HCT116 (cell line): ENCODE results near the gene CYB5D1. TPM values are rescaled to one million over a fixed set of nuclear protein-coding genes. Genes with fewer than 3 reads are reported as not detected.

ENCODE experiments used
- ATAC-seq: fragments of 200-7000 bp; cut with Tn5 transposase; 2 replicates; pipeline ENCODE4 v1.9.1; 2020; ENCODE audit warnings: mild to moderate bottlenecking, moderate library complexity
- BruUV-seq: library from RNA; stranded (reverse); fragments of 400-500 nt; replicated peaks from 2 replicates; lab custom pipeline; 2021; lab: Mats Ljungman, UMichigan
- CTCF ChIA-PET: fragments of 300-600 bp; sonication (Branson Sonifier 250); formaldehyde crosslinking; loops from one replicate; lab custom pipeline; 2021; ENCODE audit warnings: antibody characterized with exemption; lab: Charles Lee
- POLR2A ChIA-PET: fragments of 300-600, 350-600 bp; sonication (Branson Sonifier 250); formaldehyde crosslinking; loops from one replicate; lab custom pipeline; 2021; ENCODE audit warnings: antibody characterized with exemption; lab: Charles Lee
- RAD21 ChIA-PET, 2 experiments: fragments of 300-600 bp; sonication (Branson Sonifier 250); formaldehyde crosslinking; loops; one replicate each; lab custom pipeline; 2023; ENCODE audit warnings: low total read pairs in 2 of 2; ENCODE audit not compliant: uncharacterized antibody in 2 of 2, unreplicated experiment in 2 of 2, low non-redundant PET in 1 of 2; lab: Charles Lee
- DNase-seq: peaks from one replicate; pipeline ENCODE4 v3.0.0-alpha.2; 2010; ENCODE audit warnings: low read depth, low spot score
- H2AFZ ChIP-seq: fragments of 200-600 bp; shearing (Covaris generic), sonication (generic); 2 replicates; pipeline ENCODE4 v1.6.1; 2017; ENCODE audit warnings: low read depth, mixed run types, mixed read lengths, antibody characterized with exemption, low read length; ENCODE audit not compliant: poor library complexity, severe bottlenecking
- H3K27ac ChIP-seq: 2 replicates; pipeline ENCODE4 v1.5.1; 2012; ENCODE audit warnings: low read depth, low read length
- H3K27me3 ChIP-seq: fragments of 200-600 bp; sonication (generic); 2 replicates; pipeline ENCODE4 v1.6.1; 2016; ENCODE audit warnings: mixed run types, low read length, mixed read lengths; ENCODE audit not compliant: insufficient read depth
- H3K36me3 ChIP-seq, 2 experiments: fragments of 200-500 bp in 1 of 2; fragments of 200-600 bp in 1 of 2; sonication (Bioruptor generic) in 1 of 2; sonication (generic) in 1 of 2; 2 replicates each; pipeline versions ENCODE4 v1.5.1 to v1.6.1; 2014 to 2016; ENCODE audit warnings: low read length in 2 of 2, inconsistent platforms in 1 of 2, mixed read lengths in 1 of 2, mixed run types in 1 of 2; ENCODE audit not compliant: insufficient read depth in 2 of 2, control insufficient read depth in 1 of 2
- H3K4me1 ChIP-seq, 2 experiments: fragments of 200-600 bp in 1 of 2; sonication (generic) in 1 of 2; 2 replicates each; pipeline versions ENCODE4 v1.5.1 to v1.6.1; 2012 to 2017; ENCODE audit warnings: low read length in 2 of 2, inconsistent platforms in 1 of 2, mild to moderate bottlenecking in 1 of 2, mixed read lengths in 1 of 2, mixed run types in 1 of 2, moderate library complexity in 1 of 2; ENCODE audit not compliant: insufficient read depth in 2 of 2, control insufficient read depth in 1 of 2
- H3K4me2 ChIP-seq: fragments of 200-600 bp; sonication (generic); 2 replicates; pipeline ENCODE4 v1.6.1; 2017; ENCODE audit warnings: mixed run types, low read length, mixed read lengths
- H3K4me3 ChIP-seq, 2 experiments: fragments of 200-600 bp in 1 of 2; sonication (generic) in 1 of 2; replicated peaks in 1 of 2; 2 replicates each; pipeline ENCODE4 v1.5.1; 2011 to 2016; ENCODE audit warnings: low read length in 2 of 2, control low read depth in 1 of 2, low read depth in 1 of 2, mild to moderate bottlenecking in 1 of 2, mixed read lengths in 1 of 2, mixed run types in 1 of 2
- H3K79me2 ChIP-seq: fragments of 200-600 bp; sonication (generic); 2 replicates; pipeline ENCODE4 v1.6.1; 2017; ENCODE audit warnings: mild to moderate bottlenecking, mixed run types, low read length, moderate library complexity, mixed read lengths; ENCODE audit not compliant: insufficient read depth
- H3K9ac ChIP-seq: fragments of 200-600 bp; sonication (generic); 2 replicates; pipeline ENCODE4 v1.6.1; 2016; ENCODE audit warnings: low read length, mixed read lengths
- H3K9me2 ChIP-seq: fragments of 200-600 bp; sonication (generic), shearing (Covaris generic); 2 replicates; pipeline ENCODE4 v1.6.1; 2017; ENCODE audit warnings: mixed run types, mild to moderate bottlenecking, moderate library complexity; ENCODE audit not compliant: insufficient read depth
- H3K9me3 ChIP-seq, 2 experiments: fragments of 200-500 bp in 1 of 2; fragments of 200-600 bp in 1 of 2; sonication (Bioruptor generic) in 1 of 2; sonication (generic) in 1 of 2; 2 replicates each; pipeline ENCODE4 v1.6.1; 2014 to 2017; ENCODE audit warnings: low read length in 2 of 2, mixed read lengths in 2 of 2, inconsistent platforms in 1 of 2, low read depth in 1 of 2, mild to moderate bottlenecking in 1 of 2, mixed run types in 1 of 2, moderate library complexity in 1 of 2; ENCODE audit not compliant: control insufficient read depth in 1 of 2, insufficient read depth in 1 of 2
- H4K20me1 ChIP-seq: fragments of 200-600 bp; sonication (generic), shearing (Covaris generic); 2 replicates; pipeline ENCODE4 v1.6.1; 2017; ENCODE audit warnings: mixed run types, mild to moderate bottlenecking, moderate library complexity; ENCODE audit not compliant: insufficient read depth
- CEBPB ChIP-seq: IDR thresholded peaks from 2 replicates; pipeline ENCODE4 v1.6.1; 2012; ENCODE audit warnings: low read depth
- EGR1 ChIP-seq: IDR thresholded peaks from 2 replicates; pipeline ENCODE4 v1.6.1; 2012; ENCODE audit warnings: low read depth
- ELF1 ChIP-seq: IDR thresholded peaks from 2 replicates; pipeline ENCODE4 v1.6.1; 2012; ENCODE audit warnings: low read depth, borderline replicate concordance
- EZH2 ChIP-seq: fragments of 200-600 bp; sonication (generic); IDR thresholded peaks from 2 replicates; pipeline ENCODE4 v1.6.1; 2017; ENCODE audit warnings: antibody characterized with exemption, mixed run types
- EZH2phosphoT487 ChIP-seq: fragments of 200-600 bp; IDR thresholded peaks from 2 replicates; pipeline ENCODE4 v1.6.1; 2018; ENCODE audit warnings: antibody characterized with exemption, borderline replicate concordance
- FOSL1 ChIP-seq: IDR thresholded peaks from 2 replicates; pipeline ENCODE4 v1.6.1; 2012; ENCODE audit warnings: low read depth
- JUND ChIP-seq: IDR thresholded peaks from 2 replicates; pipeline ENCODE4 v1.6.1; 2012
- POLR2A ChIP-seq: IDR thresholded peaks from 2 replicates; pipeline ENCODE4 v1.7.0; 2011; ENCODE audit warnings: borderline replicate concordance; ENCODE audit not compliant: insufficient read depth, insufficient read length; ENCODE audit errors: extremely low read depth
- POLR2AphosphoS5 ChIP-seq: IDR thresholded peaks from 2 replicates; pipeline ENCODE4 v1.6.1; 2011; ENCODE audit warnings: mild to moderate bottlenecking, low read depth, low read length, moderate library complexity
- REST ChIP-seq: IDR thresholded peaks from 2 replicates; pipeline ENCODE4 v1.6.1; 2012; ENCODE audit warnings: low read depth
- TCF7L2 ChIP-seq: IDR thresholded peaks from 2 replicates; pipeline ENCODE4 v1.7.0; 2011; ENCODE audit warnings: borderline replicate concordance, inconsistent platforms; ENCODE audit not compliant: insufficient read depth, insufficient read length; ENCODE audit errors: extremely low read depth
- YY1 ChIP-seq: IDR thresholded peaks from 2 replicates; pipeline ENCODE4 v1.6.1; 2011; ENCODE audit warnings: low read length, low read depth, moderate library complexity, mild to moderate bottlenecking; ENCODE audit not compliant: insufficient replicate concordance; ENCODE audit errors: extremely low read depth
- ZNF274 ChIP-seq: fragments of 200-500 bp; sonication (Bioruptor generic); IDR thresholded peaks from 2 replicates; pipeline ENCODE4 v1.6.1; 2014; ENCODE audit warnings: mild to moderate bottlenecking, low read depth, low read length, inconsistent platforms
- intact Hi-C: fragments of 100-400 bp; cut with micrococcal nuclease; formaldehyde crosslinking; loops from 2 replicates; pipeline ENCODE4 v1.10.0; 2022
- total RNA-seq: library from RNA; stranded (reverse); gene quantifications from one replicate; pipeline ENCODE4 v1.2.1, GENCODE V29; 2021; ENCODE audit not compliant: unreplicated experiment
- TF ChIP-seq, protein P1 (sequence below): IDR thresholded peaks from 2 replicates; pipeline ENCODE4 v1.6.1; 2012
- TF ChIP-seq, protein P2 (sequence below), 3 experiments: fragments of 200-600 bp in 1 of 3; sonication (generic) in 1 of 3; IDR thresholded peaks in 2 of 3; conservative IDR thresholded peaks in 1 of 3; 2 replicates each; pipeline ENCODE4 v1.5.1; 2012 to 2017; ENCODE audit warnings: low read depth in 2 of 3, low read length in 2 of 3, antibody characterized with exemption in 1 of 3, borderline replicate concordance in 1 of 3, control low read depth in 1 of 3, mild to moderate bottlenecking in 1 of 3, mixed read lengths in 1 of 3, mixed run types in 1 of 3, moderate library complexity in 1 of 3; ENCODE audit not compliant: insufficient read depth in 1 of 3

Gene CYB5D1
- total RNA-seq, 1 experiment from 2014 or later = 21.5 TPM

DNA sequence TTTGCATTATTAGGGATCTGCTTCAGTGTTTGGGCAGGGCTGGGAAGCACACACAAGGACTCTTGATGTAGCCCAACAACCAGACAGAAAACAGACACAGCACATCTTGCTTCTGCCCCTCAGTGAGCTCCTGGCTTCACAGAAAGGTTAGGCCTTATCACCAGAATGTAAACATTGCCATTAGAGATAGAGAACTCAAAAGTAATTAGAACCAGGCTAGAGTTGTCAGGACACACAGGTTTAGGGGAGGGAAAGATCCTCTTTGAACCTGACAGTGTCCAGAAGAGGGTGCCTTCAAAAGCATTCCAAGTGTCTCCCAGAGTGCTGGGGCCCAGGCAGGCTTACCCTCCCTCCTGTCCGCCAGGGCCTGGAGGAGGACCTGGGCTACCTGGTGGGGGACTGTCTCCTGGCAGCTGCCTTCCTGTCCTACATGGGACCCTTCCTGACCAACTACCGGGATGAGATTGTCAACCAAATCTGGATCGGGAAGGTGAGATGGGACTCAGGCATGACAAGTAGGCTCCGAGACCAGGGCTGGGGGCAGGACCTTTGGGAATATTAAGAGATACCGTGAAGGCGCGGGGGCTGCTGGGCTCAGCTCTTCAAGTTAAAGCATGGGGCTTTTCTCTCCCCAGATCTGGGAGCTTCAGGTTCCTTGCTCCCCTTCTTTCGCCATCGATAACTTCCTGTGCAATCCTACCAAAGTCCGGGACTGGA is 40.7 kb upstream of the CYB5D1 start:
- Histone ChIP-seq H3K4me2 (no peak overlapping the region), H3K36me3 (no peaks in the 10 kb centered on the region), H3K79me2 (no peaks in the 10 kb centered on the region), H3K27ac (no peak overlapping the region), H4K20me1 (no peaks in the 10 kb centered on the region), H3K9me3 (no peaks in the 10 kb centered on the region), H3K27me3 (no peaks in the 10 kb centered on the region), H3K9ac (no peak overlapping the region), H2AFZ (no peak overlapping the region), H3K9me2 (no peaks in the 10 kb centered on the region), H3K4me3 (no peak overlapping the region), H3K4me1 (no peaks in the 10 kb centered on the region)
- DNase-seq = no peak
- ChIA-PET POLR2A (interaction anchor here (0.6 to 1.1 kb wide), 2 partner anchors 28 to 213 kb away, joined by 3 read pairs; no protein-coding TSS in a partner anchor), CTCF (interaction anchor here (1.8 kb wide), 1 partner anchor 8 kb away, joined by 9 read pairs; no protein-coding TSS in a partner anchor), RAD21 (no interaction called here)
- ATAC-seq = no peak
- TF ChIP-seq EZH2phosphoT487 (no peak), POLR2A (no peak), YY1 (no peak), FOSL1 (no peak), CEBPB (no peak), EZH2 (no peak), JUND (no peak), EGR1 (no peak), TCF7L2 (no peak), REST (no peak), ELF1 (no peak), POLR2AphosphoS5 (no peak), ZNF274 (no peak)
- TF ChIP-seq, protein P1, sequence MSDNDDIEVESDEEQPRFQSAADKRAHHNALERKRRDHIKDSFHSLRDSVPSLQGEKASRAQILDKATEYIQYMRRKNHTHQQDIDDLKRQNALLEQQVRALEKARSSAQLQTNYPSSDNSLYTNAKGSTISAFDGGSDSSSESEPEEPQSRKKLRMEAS = no peak
- TF ChIP-seq, protein P2, sequence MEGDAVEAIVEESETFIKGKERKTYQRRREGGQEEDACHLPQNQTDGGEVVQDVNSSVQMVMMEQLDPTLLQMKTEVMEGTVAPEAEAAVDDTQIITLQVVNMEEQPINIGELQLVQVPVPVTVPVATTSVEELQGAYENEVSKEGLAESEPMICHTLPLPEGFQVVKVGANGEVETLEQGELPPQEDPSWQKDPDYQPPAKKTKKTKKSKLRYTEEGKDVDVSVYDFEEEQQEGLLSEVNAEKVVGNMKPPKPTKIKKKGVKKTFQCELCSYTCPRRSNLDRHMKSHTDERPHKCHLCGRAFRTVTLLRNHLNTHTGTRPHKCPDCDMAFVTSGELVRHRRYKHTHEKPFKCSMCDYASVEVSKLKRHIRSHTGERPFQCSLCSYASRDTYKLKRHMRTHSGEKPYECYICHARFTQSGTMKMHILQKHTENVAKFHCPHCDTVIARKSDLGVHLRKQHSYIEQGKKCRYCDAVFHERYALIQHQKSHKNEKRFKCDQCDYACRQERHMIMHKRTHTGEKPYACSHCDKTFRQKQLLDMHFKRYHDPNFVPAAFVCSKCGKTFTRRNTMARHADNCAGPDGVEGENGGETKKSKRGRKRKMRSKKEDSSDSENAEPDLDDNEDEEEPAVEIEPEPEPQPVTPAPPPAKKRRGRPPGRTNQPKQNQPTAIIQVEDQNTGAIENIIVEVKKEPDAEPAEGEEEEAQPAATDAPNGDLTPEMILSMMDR (IDR thresholded peaks at IDR 0.05 in 2 of 3, conservative IDR thresholded peaks at IDR 0.05 in 1 of 3; ENCODE audit: borderline replicate concordance in 1 of 3, insufficient read depth in 1 of 3, low read depth in 2 of 3, low read length in 2 of 3) = no peak
- BruUV-seq = no TSS peak
- intact Hi-C loops = no loop called here
